A549 (cell line): ENCODE measurements around the gene CPA3. TPM values are rescaled to one million over a fixed set of nuclear protein-coding genes. Genes with fewer than 3 reads are reported as not detected.

Experiments
- ATAC-seq, 2 experiments: fragments of 200-7000 bp in 1 of 2; fragments of >200 bp in 1 of 2; cut with Nextera tagmentation in 1 of 2; cut with Tn5 transposase in 1 of 2; 3 replicates each; pipeline versions ENCODE4 v1.8.0 to v1.9.1; 2018 to 2020; ENCODE audit warnings: mild to moderate bottlenecking in 1 of 2, moderate library complexity in 1 of 2
- CTCF ChIA-PET: fragments of 300-600 bp; sonication (Branson Sonifier 250); formaldehyde crosslinking; extraction: SDS; loops from one replicate; lab custom pipeline; 2021; ENCODE audit warnings: antibody characterized with exemption, inconsistent platforms; lab: Yijun Ruan, JAX
- POLR2A ChIA-PET: fragments of 350-600 bp; formaldehyde crosslinking; extraction: SDS; loops from one replicate; lab custom pipeline; 2021; ENCODE audit warnings: antibody characterized with exemption, inconsistent platforms; lab: Yijun Ruan, JAX
- DNase-seq, 2 experiments: peaks; one replicate each; pipeline versions ENCODE4 v3.0.0 to v3.0.0-alpha.2; 2011 to 2016; ENCODE audit warnings: low read depth in 1 of 2, low spot score in 1 of 2
- FAIRE-seq: peaks from 2 replicates; lab custom pipeline; 2011; peaks lifted over from hg19 to GRCh38; lab: Jason Lieb, UNC
- H3K27ac ChIP-seq, 2 experiments: fragments of >200 bp; sonication (Bioruptor Twin); formaldehyde crosslinking; 3 replicates each; pipeline ENCODE4 v1.5.1; 2016 to 2017
- H3K4me1 ChIP-seq: fragments of >200 bp; sonication (Bioruptor Twin); formaldehyde crosslinking; 3 replicates; pipeline ENCODE4 v1.6.1; 2016
- H3K4me2 ChIP-seq: fragments of >200 bp; sonication (Bioruptor Twin); formaldehyde crosslinking; 3 replicates; pipeline ENCODE4 v1.6.1; 2016
- H3K4me3 ChIP-seq: fragments of >200 bp; sonication (Bioruptor Twin); formaldehyde crosslinking; 3 replicates; pipeline ENCODE4 v1.5.1; 2016
- H3K9me3 ChIP-seq: fragments of >200 bp; sonication (Bioruptor Twin); formaldehyde crosslinking; 3 replicates; pipeline ENCODE4 v1.6.1; 2016
- CBX2 ChIP-seq: fragments of 200-600 bp; sonication (generic); IDR thresholded peaks from 2 replicates; pipeline ENCODE4 v1.6.1; 2016; ENCODE audit warnings: low read depth, mild to moderate bottlenecking, borderline replicate concordance
- CEBPB ChIP-seq, 2 experiments: fragments of >200 bp in 1 of 2; sonication (Bioruptor Twin) in 1 of 2; formaldehyde crosslinking in 1 of 2; IDR thresholded peaks; 2 replicates each; pipeline ENCODE4 v1.6.1; 2012 to 2016
- CHD2 ChIP-seq: fragments of 150-350 bp; IDR thresholded peaks from 2 replicates; pipeline ENCODE4 v1.6.1; 2014; ENCODE audit warnings: low read length; ENCODE audit not compliant: partially characterized antibody
- CHD4 ChIP-seq: fragments of 200-600 bp; sonication (generic); IDR thresholded peaks from 2 replicates; pipeline ENCODE4 v1.6.1; 2016; ENCODE audit warnings: antibody characterized with exemption, mild to moderate bottlenecking, borderline replicate concordance
- CTCF ChIP-seq: fragments of >200 bp; sonication (Bioruptor Twin); formaldehyde crosslinking; IDR thresholded peaks from 3 replicates; pipeline ENCODE4 v1.5.1; 2016
- EHF ChIP-seq: fragments of 250-450 bp; sonication (Bioruptor Pico); IDR thresholded peaks from 2 replicates; pipeline ENCODE4 v1.5.0; 2020; ENCODE audit warnings: mild to moderate bottlenecking
- EHMT2 ChIP-seq: fragments of 200-600 bp; sonication (generic); IDR thresholded peaks from 2 replicates; pipeline ENCODE4 v1.6.1; 2016; ENCODE audit warnings: antibody characterized with exemption, low read depth, mild to moderate bottlenecking, moderate library complexity
- EP300 ChIP-seq, 2 experiments: fragments of >200 bp; sonication (Bioruptor Twin); formaldehyde crosslinking; IDR thresholded peaks; 2 replicates in 1 of 2; 3 replicates in 1 of 2; pipeline ENCODE4 v1.6.1; 2016 to 2017
- ESRRA ChIP-seq: fragments of 150-350 bp; IDR thresholded peaks from 2 replicates; pipeline ENCODE4 v1.6.1; 2014; ENCODE audit warnings: mild to moderate bottlenecking, low read length, borderline replicate concordance
- FOSL2 ChIP-seq, 2 experiments: fragments of 450-650 bp in 1 of 2; fragments of >200 bp in 1 of 2; sonication (Bioruptor Twin) in 1 of 2; formaldehyde crosslinking; IDR thresholded peaks; 2 replicates each; pipeline versions ENCODE4 v1.5.0 to v1.6.1; 2016 to 2020; ENCODE audit warnings: mild to moderate bottlenecking in 1 of 2, moderate library complexity in 1 of 2
- HEYL ChIP-seq: fragments of 250-450 bp; sonication (Bioruptor Pico); IDR thresholded peaks from 2 replicates; pipeline ENCODE4 v1.8.0; 2021; ENCODE audit warnings: mild to moderate bottlenecking, moderate library complexity
- HOXB13 ChIP-seq: fragments of 250-450 bp; sonication (Bioruptor Pico); IDR thresholded peaks from 2 replicates; pipeline ENCODE4 v1.5.0; 2020; ENCODE audit warnings: low read depth, mild to moderate bottlenecking, moderate library complexity
- HOXB5 ChIP-seq: fragments of 250-450 bp; sonication (Bioruptor Pico); IDR thresholded peaks from 2 replicates; pipeline ENCODE4 v1.5.0; 2020; ENCODE audit warnings: mild to moderate bottlenecking, moderate library complexity
- JUNB ChIP-seq: fragments of >200 bp; sonication (Bioruptor Twin); formaldehyde crosslinking; IDR thresholded peaks from 2 replicates; pipeline ENCODE4 v1.6.1; 2016
- KDM5A ChIP-seq: fragments of 200-600 bp; sonication (generic); IDR thresholded peaks from 2 replicates; pipeline ENCODE4 v1.6.1; 2016; ENCODE audit warnings: antibody characterized with exemption, mild to moderate bottlenecking
- MAFK ChIP-seq: fragments of 450-650 bp; IDR thresholded peaks from 2 replicates; pipeline ENCODE4 v1.6.1; 2014; ENCODE audit not compliant: partially characterized antibody
- MYC ChIP-seq: IDR thresholded peaks from 2 replicates; pipeline ENCODE4 v1.6.1; 2012; ENCODE audit warnings: mild to moderate bottlenecking, inconsistent platforms, low read length, improper control_type of control experiment, borderline replicate concordance
- NFE2L2 ChIP-seq: fragments of 150-350 bp; conservative IDR thresholded peaks from 2 replicates; pipeline ENCODE4 v1.6.1; 2014; ENCODE audit warnings: low read length
- NR3C1 ChIP-seq: fragments of >200 bp; sonication (Bioruptor Twin); formaldehyde crosslinking; IDR thresholded peaks from 3 replicates; pipeline ENCODE4 v1.6.1; 2017
- POLR2A ChIP-seq: IDR thresholded peaks from 2 replicates; pipeline ENCODE4 v1.6.1; 2012; ENCODE audit warnings: mild to moderate bottlenecking, low read length
- POLR2AphosphoS2 ChIP-seq: conservative IDR thresholded peaks from 2 replicates; pipeline ENCODE4 v1.6.1; 2012; ENCODE audit warnings: low read length, improper control_type of control experiment, inconsistent platforms
- RAD21 ChIP-seq, 2 experiments: fragments of >200 bp in 1 of 2; sonication (Bioruptor Twin) in 1 of 2; formaldehyde crosslinking in 1 of 2; IDR thresholded peaks in 1 of 2; conservative IDR thresholded peaks in 1 of 2; 2 replicates in 1 of 2; 3 replicates in 1 of 2; pipeline ENCODE4 v1.6.1; 2012 to 2018; ENCODE audit warnings: inconsistent platforms in 1 of 2
- RFX5 ChIP-seq: fragments of 450-650 bp; IDR thresholded peaks from 2 replicates; pipeline ENCODE4 v1.7.1; 2014; ENCODE audit warnings: antibody characterized with exemption, mild to moderate bottlenecking, moderate library complexity
- SMC3 ChIP-seq: fragments of >200 bp; sonication (Bioruptor Twin); formaldehyde crosslinking; IDR thresholded peaks from 3 replicates; pipeline ENCODE4 v1.6.1; 2018; ENCODE audit warnings: inconsistent platforms
- SREBF2 ChIP-seq: fragments of 450-650 bp; IDR thresholded peaks from 2 replicates; pipeline ENCODE4 v1.6.1; 2014; ENCODE audit warnings: mild to moderate bottlenecking, moderate library complexity
- TFCP2L1 ChIP-seq: fragments of 250-450 bp; sonication (Bioruptor Pico); IDR thresholded peaks from 2 replicates; pipeline ENCODE4 v1.5.0; 2021; ENCODE audit warnings: mild to moderate bottlenecking
- ZC3H11A ChIP-seq: fragments of 450-650 bp; IDR thresholded peaks from 2 replicates; pipeline ENCODE4 v1.6.1; 2014; ENCODE audit warnings: antibody characterized with exemption, mild to moderate bottlenecking
- WGBS: methylation state at CpG from one replicate; pipeline ENCODE4 v1.1.6; 2017; ENCODE audit errors: missing lambda C conversion rate; 5-methylcytosine and 5-hydroxymethylcytosine counted together
- polyA plus RNA-seq, 4 experiments: library from polyadenylated mRNA; depleted of rRNA in 3 of 4; stranded (reverse); fragments of >200 nt; fragmentation: RNase III in 1 of 4; extraction: RNeasy Plus Mini Kit Qiagen cat#74134 plus additional on column Dnase treatment in 1 of 4; gene quantifications; 2 replicates in 3 of 4; 3 replicates in 1 of 4; pipeline ENCODE4 v1.2.3, GENCODE V29; 2011 to 2017
- TF ChIP-seq, protein P1 (sequence below): fragments of >200 bp; sonication (Bioruptor Twin); formaldehyde crosslinking; IDR thresholded peaks from 3 replicates; pipeline ENCODE4 v1.6.1; 2016
- TF ChIP-seq, protein P2 (sequence below): IDR thresholded peaks from 2 replicates; pipeline ENCODE4 v1.6.1; 2012

Gene CPA3
- polyA plus RNA-seq, 2 of the 4 experiments (the other 2 are of a cell fraction) = not detected

- Histone ChIP-seq H3K9me3 (no peaks in the 10 kb centered on the region), H3K4me2 (no peak overlapping the region), H3K4me1 (no peaks in the 10 kb centered on the region), H3K27ac (no peak overlapping the region), H3K4me3 (no peak overlapping the region)
- ATAC-seq = no peak
- CTCF ChIA-PET = interaction anchor here (0.6 to 1.2 kb wide), 5 partner anchors 85 to 478 kb away, joined by 3 to 4 read pairs (median 3); no protein-coding TSS in a partner anchor
- TF ChIP-seq RAD21 (conservative IDR thresholded peaks at IDR 0.05 in 1 of 2, IDR thresholded peaks at IDR 0.05 in 1 of 2) (no peak), FOSL2 (IDR thresholded peaks at IDR 0.05) (no peak), FOSL2 (CRISPR knock-in tag; IDR thresholded peaks at IDR 0.05) (no peak), MAFK (no peak), HEYL (CRISPR knock-in tag) (no peak), CBX2 (no peak), POLR2AphosphoS2 (no peak), KDM5A (no peak), SREBF2 (no peak), EHMT2 (no peak), EHF (CRISPR knock-in tag) (no peak)
- POLR2A ChIA-PET = no interaction called here
- FAIRE-seq = no peak
- DNase-seq = no peak
- 59% methylated on average over 4 of the region's 4 CpGs for WGBS
Observed at GRCh38 chr3:148857316-148857715, 7.8 kb upstream of the CPA3 start.

GRCh38 chr3:148861277-148861869, 3.7 kb upstream of the CPA3 start:
- POLR2A ChIA-PET = no interaction called here
- DNase-seq (peak; percentile 29 to 50), FAIRE-seq (peak; percentile 79), ATAC-seq (peak; percentile 67 to 79; a peak in 4 of 6 replicates)
- WGBS = 6% methylated on average over 1 of the region's 1 CpG
- CTCF ChIA-PET = interaction anchor here (0.6 to 6.2 kb wide), 24 partner anchors 8 to 1512 kb away, joined by 3 to 105 read pairs (median 4); no protein-coding TSS in a partner anchor
- Histone ChIP-seq H3K9me3 (no peaks in the 10 kb centered on the region), H3K4me2 (no peak overlapping the region), H3K4me3 (no peak overlapping the region), H3K27ac (no peak overlapping the region), H3K4me1 (no peaks in the 10 kb centered on the region)
- TF ChIP-seq SMC3 (peak; percentile 84), CEBPB (IDR thresholded peaks at IDR 0.05) (no peak), NFE2L2 (no peak), RAD21 (conservative IDR thresholded peaks at IDR 0.05 in 1 of 2, IDR thresholded peaks at IDR 0.05 in 1 of 2) (peak; percentile 77), EP300 (IDR thresholded peaks at IDR 0.05) (no peak), CTCF (peak; percentile 89)
- TF ChIP-seq, protein P1, sequence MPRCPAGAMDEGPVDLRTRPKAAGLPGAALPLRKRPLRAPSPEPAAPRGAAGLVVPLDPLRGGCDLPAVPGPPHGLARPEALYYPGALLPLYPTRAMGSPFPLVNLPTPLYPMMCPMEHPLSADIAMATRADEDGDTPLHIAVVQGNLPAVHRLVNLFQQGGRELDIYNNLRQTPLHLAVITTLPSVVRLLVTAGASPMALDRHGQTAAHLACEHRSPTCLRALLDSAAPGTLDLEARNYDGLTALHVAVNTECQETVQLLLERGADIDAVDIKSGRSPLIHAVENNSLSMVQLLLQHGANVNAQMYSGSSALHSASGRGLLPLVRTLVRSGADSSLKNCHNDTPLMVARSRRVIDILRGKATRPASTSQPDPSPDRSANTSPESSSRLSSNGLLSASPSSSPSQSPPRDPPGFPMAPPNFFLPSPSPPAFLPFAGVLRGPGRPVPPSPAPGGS = no peak

- ChIA-PET POLR2A (no interaction called here), CTCF (interaction anchor here (1.0 to 6.2 kb wide), 4 partner anchors 17 to 136 kb away, joined by 3 to 105 read pairs (median 7); no protein-coding TSS in a partner anchor)
- H3K4me3 ChIP-seq = no peak overlapping the region
- 14% methylated on average over 4 of the region's 4 CpGs for WGBS
- no peaks in the 10 kb centered on the region for H3K4me1 ChIP-seq
- no peak for FAIRE-seq
- no peak overlapping the region for H3K27ac ChIP-seq
- no peak for DNase-seq
- no peak for ATAC-seq
- no peaks in the 10 kb centered on the region for H3K9me3 ChIP-seq
- no peak overlapping the region for H3K4me2 ChIP-seq
- TF ChIP-seq CHD4 (no peak), NR3C1 (no peak), POLR2AphosphoS2 (no peak), POLR2A (no peak), ESRRA (no peak), ZC3H11A (no peak), JUNB (no peak), CHD2 (no peak), FOSL2 (IDR thresholded peaks at IDR 0.05) (no peak), FOSL2 (CRISPR knock-in tag; IDR thresholded peaks at IDR 0.05) (no peak), HOXB5 (CRISPR knock-in tag) (no peak), MYC (no peak), TFCP2L1 (CRISPR knock-in tag) (no peak), HOXB13 (no peak), CBX2 (no peak), RFX5 (no peak)
- TF ChIP-seq, protein P2, sequence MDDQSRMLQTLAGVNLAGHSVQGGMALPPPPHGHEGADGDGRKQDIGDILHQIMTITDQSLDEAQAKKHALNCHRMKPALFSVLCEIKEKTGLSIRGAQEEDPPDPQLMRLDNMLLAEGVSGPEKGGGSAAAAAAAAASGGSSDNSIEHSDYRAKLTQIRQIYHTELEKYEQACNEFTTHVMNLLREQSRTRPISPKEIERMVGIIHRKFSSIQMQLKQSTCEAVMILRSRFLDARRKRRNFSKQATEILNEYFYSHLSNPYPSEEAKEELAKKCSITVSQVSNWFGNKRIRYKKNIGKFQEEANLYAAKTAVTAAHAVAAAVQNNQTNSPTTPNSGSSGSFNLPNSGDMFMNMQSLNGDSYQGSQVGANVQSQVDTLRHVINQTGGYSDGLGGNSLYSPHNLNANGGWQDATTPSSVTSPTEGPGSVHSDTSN = no peak
Observed at GRCh38 chr3:148863297-148863696, 1.8 kb upstream of the CPA3 start.
